HG02884 (cell line): ENCODE measurements around the gene TBX20.
"Not testable (repeated sequence)": the region's sequence is repeated elsewhere in the genome, so short reads cannot be mapped to it uniquely, and the experiment has no call there.

Experiments
- ATAC-seq: cut with Tn5 transposase; IDR thresholded peaks from one replicate; pipeline ENCODE4 v1.9.1; 2021; ENCODE audit warnings: mild to moderate bottlenecking, moderate library complexity; ENCODE audit not compliant: unreplicated experiment

Gene TBX20

DNA sequence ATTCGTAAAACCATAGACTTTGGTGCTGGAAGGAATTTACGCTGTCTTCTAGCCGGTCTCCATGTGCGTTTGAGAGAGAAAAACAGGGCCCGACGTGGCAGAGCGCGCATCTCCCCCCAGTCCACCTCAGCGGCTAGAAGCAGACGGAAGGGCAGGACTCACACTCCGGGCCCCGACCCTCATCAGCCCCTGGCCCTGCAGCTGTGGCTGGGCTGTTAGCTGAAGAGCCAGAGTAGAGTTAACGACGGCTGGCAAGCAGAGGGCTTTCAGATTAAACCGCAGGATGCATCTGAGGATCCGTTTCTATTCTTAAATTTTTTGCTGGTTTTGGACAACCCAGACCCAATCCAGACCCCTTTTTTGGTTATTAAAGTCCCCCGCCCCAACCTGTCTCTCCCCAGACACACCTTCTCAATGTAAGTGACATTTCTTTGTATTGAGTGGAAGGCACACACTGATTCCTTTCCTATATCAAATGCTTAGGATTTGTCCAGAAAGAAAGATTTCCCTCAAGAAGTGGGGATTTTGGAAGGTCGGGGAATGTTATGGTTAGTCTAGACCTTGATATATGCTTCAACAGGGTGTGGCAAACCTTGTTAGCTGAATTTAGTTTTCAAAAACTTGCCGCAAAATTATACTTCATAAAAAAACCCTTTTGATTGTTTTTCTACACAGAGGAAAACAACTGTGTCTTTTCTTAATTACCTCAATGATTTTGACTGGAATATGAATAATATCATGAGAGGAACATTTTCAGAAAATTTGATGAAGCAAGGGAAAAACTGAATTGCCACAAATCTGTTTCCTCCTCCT lies 1.7 kb upstream of the TBX20 start:
- ATAC-seq: no peak

DNA sequence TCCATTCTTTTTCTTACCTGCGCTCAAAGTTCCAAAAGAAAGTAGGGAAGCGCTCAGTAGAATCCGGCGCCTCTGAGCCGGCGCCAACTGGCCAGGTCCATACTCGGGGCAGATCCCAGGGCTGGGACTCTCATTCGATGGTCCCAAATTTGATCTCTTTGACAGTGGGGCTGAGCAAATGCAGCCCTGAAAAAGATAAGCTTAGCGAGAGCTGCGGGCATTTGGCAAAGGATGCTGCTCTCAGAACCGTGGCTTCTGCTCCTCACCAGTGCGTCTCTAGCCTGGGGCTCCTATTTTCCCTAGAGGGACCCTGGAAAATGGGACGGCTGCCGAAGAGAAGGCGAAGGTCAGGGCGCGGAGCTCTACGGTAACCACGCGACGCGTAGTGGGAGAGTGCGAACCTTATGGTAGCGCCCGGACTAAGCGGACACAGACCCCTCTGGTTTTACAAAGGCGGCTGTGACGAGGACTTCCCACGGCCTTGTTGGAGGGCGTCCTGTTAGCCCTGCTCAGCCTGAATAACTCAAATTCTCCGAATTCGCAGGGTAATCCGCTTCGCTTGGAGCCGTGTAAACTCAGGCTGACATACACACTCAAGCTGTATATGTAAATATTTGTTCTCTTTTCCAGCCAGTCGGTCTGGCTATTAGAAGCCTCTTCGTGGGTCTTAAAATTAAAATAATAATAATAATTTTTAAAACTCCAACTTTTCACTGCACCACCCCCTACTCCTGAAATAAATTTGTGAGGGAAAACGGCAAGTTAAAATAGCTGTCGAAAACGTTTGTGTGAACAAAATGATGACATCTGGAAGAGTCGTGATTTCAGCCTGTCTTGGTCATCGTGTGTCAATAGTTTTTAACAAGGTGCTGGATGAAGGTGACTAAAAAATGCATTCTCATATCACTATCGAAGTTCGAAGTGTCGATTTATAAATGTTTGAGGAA lies 869 bp upstream of the TBX20 start:
- ATAC-seq: no peak

DNA sequence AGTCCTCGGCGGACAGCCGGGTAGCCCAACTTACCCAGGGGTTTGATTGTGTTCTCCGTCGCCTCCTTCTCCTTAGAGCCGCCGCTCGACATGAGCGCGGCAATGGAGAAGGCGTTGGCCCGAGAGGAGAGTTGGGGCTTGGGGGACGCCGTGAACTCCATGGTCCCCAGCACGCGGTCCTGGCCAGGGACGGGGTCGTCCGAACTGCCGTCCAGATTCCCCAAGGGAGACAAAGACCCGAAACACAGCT lies 515 bp downstream of the TBX20 start:
- ATAC-seq: no peak

DNA sequence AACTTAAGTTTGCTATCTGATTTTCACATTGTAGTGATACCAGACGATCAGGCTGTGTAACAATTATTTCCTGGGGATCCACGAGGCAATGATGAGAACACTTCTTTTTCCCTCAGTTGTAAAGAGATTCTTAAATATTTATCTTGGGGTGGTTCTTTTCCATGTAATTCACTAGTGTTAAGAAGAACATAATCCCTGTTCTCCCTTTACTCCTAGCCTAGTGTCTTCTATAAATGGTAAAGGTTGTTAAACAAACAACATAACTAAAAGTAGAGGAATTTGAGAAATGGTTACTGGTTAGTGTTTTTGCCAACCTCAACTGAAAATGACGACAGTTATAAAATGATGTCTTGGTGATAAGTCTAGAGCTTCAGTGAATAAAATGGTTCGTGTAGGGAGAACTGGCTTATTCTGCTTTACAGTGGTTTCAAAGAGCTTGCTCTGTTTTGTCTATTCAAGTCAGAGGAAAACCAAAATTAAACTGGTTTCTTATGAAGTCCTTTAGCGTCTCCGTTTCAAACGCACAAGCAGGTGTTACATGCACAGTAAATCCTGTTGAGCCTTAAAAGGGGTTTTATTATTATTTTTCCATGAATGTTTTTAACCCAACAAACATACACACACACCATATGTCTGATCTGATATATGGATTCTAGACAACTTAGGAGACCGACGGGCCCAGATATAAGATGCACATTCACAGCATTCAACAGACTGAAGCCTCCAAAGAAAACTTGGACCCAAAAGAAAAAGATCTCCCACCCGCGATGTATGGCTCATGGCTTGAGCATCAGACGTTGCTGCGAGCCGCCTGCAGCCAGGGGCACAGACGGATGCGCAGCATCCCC lies 1.1 kb downstream of the TBX20 start:
- ATAC-seq: no peak

- ATAC-seq: no peak
These were observed 2.1 kb downstream of the TBX20 start for GRCh38 chr7:35251606-35252310.

DNA sequence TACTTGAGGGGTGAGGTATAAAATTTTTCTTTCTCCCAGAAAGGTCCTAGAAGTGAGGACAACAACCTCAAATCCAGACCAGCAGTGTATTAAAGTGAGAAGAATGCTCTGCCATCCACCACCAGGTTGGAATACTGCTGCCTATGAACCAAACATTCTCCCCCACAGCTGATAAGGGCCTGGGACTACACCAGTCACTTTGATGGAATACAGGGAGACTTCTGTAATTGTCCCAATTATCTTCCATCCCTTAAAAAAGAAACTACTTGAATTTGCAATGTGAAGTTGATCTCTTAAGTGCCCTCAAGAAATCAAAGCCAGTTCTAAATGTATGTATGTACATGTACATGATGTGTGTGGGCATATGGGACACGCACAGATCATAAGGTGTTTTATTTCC lies 3.0 kb downstream of the TBX20 start:
- ATAC-seq: no peak

GRCh38 chr7:35250452-35250851 lies 3.4 kb downstream of the TBX20 start:
- no peak for ATAC-seq

GRCh38 chr7:35249537-35249907 lies 4.4 kb downstream of the TBX20 start:
- ATAC-seq: no peak

GRCh38 chr7:35248576-35249536 lies 5.0 kb downstream of the TBX20 start:
- ATAC-seq: no peak

GRCh38 chr7:35246819-35247218 lies 7.1 kb downstream of the TBX20 start:
- ATAC-seq: no peak

DNA sequence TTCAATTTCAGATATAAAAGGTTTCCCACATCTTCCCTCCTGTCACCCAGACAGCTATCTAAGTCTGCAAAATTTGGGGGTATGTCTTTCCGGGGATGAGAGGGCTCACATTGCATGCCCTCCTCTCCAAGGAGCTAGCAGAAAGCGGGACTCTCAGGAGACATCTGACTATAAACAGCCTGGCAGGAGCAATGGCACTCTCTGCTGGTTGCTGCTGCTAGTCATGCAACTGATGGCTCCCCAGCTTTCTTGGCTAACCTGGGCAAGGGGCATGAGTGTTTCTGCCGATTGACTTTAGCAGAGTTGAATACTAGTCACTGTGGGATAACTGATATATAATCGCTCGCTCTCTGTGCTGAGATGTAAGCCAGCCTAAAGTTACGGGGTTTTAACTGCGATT lies 12.0 kb downstream of the TBX20 start:
- no peak for ATAC-seq

DNA sequence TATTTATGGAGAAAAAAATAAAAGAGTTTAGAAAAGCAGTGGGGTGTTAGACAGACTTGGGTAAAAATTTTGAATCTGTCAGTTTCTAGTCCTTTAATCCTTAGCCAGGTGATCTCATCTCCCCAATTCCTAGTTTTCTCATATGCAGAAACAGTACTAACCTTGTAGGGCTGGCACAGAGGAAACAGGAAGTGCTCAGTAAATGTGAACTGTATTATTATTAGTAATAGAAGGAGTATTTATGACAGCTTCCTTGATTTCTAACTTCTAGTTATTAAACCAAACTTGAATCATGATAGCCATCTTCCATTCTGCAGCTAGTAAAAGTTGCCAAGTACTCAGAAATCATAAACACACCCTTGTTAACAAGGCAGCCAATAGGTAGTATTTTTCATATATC lies 12.5 kb downstream of the TBX20 start:
- no peak for ATAC-seq

DNA sequence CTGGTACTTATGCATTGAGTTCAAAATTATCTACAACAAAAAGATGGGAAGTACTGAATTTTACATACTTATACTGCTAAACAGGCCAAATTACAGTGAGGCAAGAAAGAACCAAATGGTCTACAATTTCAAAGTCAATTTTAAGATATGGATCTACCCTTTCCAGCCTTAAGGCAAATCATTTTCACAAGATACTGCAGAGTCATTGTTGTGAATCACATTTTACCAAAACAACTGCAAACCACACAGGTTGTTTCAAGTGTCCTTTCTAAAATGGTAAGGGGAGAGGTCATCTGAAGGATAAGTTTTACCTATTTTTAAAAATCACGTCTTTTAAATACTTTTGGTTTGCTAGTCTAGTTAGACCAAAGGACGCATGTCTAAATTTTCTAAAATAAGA lies 12.9 kb downstream of the TBX20 start:
- ATAC-seq: not testable (repeated sequence)

GRCh38 chr7:35238456-35238855 lies 15.4 kb downstream of the TBX20 start:
- ATAC-seq: not testable (repeated sequence)

DNA sequence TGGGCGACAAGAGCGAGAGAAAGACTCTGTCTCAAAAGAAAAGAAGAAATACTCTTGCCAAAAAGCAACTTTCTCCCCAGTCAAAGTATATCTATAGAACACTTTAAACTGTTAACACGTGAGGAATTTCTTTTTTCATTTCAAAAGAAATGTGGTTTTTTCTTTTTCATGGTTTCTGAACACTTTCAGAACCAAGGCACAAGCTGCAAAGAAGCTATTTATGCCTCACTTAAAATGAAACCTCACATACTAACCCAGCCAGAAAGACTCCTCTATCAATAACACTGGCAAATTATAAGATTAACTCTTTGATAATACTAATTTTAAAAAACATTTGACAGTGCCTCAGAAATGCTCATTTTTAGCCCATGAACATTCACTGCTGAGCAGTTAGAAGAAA lies 20.9 kb downstream of the TBX20 start:
- ATAC-seq: no peak

DNA sequence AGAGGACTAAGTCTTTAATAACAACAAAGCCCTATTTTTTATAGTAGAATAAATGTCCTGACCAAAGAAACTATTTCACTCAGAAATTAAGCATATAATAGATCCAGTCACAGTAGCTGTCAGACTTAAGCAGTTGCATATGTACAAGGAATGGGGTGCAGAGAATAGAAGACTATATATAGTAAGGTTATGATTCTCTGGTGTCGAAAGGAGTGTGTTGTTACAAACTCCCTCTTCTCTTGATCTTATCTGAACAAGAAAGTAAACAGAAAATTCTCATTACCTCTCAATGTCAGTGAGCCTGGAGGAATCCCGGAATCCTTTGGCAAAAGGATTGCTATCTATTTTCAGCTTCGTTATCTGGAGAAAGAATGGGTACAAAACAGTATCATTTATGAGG lies 22.7 kb downstream of the TBX20 start:
- not testable (repeated sequence) for ATAC-seq

DNA sequence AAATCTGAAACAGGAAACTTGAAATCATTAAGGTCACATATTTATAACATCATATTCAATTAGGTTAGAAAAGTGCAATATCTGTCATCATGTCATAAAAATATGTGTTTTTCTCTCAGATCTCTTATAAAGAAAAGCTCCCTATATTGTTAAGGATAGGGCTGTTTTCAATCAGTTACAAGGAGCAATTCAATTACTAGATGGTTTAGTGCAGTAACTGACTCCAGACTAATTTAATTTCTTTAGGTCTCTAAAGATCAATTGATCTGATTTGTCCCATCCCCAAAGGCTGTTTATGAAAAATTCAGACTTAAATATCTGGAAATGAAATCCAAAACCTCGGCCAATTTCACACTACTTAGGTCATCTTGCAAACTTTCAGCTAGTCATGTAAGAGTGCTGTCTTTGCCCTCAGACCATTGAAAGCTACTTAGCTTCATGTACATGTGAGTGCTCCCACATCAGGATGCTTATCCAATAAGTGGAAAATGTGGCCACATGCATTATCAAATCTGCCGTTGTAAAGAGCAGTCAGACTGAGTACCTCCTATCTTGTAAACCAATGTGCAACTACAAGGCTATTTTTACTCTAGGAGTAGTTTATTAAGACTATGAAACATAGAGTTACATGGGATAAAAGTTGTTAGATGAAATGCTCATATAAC lies 24.7 kb downstream of the TBX20 start:
- ATAC-seq: not testable (repeated sequence)

DNA sequence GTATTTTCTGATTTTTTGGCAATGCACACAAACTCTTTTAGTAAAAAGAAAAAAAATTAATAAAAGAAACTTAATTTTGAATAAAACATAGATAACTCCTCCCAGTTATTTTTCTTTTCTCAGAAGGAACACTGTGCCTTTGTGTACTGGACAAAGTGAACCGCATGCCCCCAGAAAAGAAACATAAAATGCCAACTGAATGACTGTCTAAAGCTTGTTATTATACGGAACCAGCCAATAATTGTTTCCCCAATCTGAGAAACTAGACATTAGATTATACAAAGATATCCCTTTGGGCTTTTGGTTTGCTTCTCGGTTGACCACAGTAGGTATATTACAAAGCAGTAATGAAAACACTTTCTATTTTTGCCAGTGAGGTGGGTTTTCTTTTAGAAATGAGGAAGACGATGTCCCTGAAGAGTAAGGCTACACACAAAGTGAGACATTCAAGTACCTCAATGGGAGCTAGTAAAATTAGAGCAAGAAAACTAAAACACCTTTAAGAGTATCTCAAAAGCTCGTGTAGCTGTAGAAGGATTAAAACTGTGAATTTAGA lies 25.3 kb downstream of the TBX20 start:
- ATAC-seq: peak; percentile 77

- ATAC-seq: not testable (repeated sequence)
These were observed 26.5 kb downstream of the TBX20 start for GRCh38 chr7:35227438-35227837.
